GM21576 (cell line): Measurements from ENCODE around the gene FYCO1.

ENCODE experiments used
- ATAC-seq: cut with Tn5 transposase; IDR thresholded peaks from one replicate; pipeline ENCODE4 v1.9.1; 2021; ENCODE audit warnings: mild to moderate bottlenecking, moderate library complexity; ENCODE audit not compliant: unreplicated experiment

FYCO1 gene

GRCh38 chr3:45890405-45890804, 105.2 kb downstream of the FYCO1 start:
- ATAC-seq, result no peak

GRCh38 chr3:45889337-45889736, 106.3 kb downstream of the FYCO1 start:
- no peak for ATAC-seq

DNA sequence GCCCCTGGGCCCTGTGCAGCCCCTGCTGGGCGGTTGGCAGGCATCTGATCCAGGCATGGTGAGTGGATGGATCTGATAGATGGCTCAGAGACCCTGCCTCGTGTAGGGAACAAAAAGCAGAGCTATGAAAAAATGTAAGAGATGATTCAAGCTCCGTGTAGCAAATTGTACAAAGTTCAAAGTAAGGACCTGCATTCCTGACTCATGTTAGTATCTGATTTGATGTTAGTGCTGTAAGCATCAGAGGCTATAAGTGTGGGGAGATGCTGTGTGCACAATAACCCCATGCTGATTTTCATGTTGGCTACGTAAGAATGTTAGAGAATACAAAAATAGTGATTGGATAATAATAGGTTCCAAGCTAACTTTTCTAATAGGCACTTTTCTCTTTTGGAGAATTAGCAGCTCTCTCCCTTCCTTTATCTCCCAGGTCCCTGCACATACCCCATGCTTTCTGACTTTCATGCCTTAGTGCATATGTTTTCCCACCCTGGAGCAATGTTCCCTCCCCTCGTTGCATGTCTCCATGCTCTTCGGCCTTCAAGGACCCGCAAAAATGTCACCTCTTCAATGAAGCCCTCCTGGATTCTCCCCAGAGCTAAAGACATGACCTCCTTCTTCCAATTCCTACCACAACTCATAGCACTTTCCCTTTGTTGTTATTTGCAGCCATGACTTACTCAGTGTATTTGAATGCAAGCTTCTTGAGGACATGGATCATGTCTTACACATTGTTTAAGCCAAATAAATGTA, 107.7 kb downstream of the FYCO1 start:
- no peak for ATAC-seq

DNA sequence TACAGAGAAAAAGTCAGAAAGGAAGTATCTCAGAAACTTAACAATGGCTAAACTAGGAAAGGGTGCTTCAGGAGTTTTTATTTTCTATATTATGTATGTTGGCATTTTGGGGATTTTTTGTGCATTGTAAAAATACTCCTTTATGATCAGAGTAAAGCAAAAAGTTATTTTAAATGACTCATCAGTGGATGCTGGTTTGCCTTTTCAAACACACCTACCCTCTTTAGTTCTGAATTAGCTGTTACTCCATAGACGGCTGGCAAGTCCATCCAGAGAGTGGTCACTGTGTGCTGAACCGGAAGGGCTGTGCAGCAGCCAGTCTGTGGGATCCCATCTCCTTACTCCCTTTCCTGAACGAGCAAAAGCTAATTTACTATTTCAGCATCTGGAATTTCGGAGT, 108.3 kb downstream of the FYCO1 start:
- ATAC-seq, result no peak

DNA sequence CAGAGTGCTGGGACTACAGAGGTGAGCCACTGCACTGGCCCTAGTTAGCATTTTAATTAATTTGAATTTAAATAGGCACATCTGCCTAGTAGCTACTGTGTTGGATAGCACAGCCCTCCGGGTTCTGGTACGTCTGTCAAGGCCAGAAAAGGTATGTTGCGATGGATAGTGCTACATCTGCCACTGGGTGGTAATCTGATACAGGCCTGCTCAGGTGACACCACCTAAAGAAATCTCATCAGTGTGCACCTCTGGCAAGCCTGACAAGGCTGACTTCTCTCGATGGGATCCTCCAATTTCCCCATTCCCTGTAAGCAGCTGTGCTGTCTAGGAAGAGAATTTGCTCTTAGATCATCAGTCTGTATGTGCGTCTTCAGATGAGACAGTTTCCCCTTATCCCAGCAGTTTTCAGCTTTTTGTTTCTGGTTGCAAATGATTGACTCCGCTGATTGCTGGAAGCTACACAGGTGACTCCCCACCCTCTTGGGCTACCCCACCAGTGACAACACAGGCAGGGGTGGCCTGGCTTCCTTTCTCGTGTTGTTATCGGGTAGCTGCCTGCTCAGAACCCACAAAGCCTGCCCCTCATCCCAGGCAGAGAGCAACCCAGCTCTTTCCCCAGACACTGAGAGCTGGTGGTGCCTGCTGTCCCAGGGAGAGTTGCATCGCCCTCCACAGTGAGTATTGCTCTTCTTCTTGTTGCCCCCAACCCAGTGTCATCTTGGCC, 109.5 kb downstream of the FYCO1 start, which contains the start of gene CCR9:
TSS of gene CCR9 (plus strand) at position 565 of the 727 bp plus-strand sequence. CDS start 8,391 bp downstream, outside the sequence.
- no peak for ATAC-seq

DNA sequence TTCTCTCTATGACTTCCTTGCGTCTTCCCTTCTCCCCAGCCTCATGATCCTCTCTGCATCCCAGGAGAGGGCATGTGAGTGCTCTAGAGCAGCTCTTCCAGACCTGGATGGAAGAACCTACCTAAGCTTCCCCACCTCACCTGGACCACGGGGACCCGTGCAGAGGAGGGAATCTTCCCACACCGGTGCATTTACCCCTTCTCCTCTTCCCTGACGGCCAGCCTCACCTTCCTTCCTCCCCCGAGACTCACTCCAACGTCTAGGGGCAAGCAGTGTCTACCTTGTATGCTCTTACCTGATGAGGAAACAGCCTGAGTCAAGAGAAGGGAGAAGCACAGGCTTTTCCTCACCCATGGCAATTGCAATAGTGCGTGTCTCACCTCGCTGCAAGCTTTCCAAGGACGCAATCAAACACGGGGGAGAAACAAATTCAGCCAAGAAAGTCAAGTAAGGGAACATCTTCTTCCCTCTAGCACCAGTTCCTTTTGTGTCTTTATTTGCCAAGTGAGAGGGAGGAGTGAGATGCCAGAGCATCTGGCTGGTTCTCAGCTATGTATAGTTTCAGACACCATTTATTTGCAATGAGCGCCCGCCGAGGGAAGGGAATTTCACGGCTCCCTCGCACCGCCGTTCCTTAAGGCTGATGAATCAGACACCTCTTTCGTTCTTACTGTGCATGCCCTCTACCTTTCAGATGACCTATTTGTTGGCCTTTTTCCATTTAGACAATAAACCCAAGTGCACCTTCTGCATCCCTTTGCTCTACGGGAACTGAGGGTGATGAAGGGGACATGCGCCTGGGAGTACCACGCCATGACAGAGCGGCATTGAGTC, 111.0 kb downstream of the FYCO1 start:
- ATAC-seq, result no peak

GRCh38 chr3:45881078-45882022, 114.3 kb downstream of the FYCO1 start:
- ATAC-seq, result no peak

DNA sequence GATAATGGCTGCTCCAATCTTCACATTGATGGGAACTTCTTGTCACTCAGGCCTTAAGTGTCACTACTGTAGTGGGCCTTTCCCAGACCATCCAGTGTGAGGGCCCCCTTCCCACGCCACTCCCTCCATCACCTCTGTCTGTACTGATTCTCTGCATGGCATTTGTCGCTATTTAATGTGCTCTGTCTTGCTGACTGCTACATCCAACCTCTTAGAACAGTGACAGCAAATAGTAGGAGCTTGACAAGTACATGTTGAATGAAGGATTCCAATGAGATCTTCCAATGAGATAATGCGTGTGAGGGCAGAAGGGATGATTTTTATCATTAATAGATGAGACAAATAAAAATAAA, 114.9 kb downstream of the FYCO1 start:
- ATAC-seq, result no peak

- ATAC-seq, result no peak
Measured at GRCh38 chr3:45878124-45878523, 117.5 kb downstream of the FYCO1 start.

DNA sequence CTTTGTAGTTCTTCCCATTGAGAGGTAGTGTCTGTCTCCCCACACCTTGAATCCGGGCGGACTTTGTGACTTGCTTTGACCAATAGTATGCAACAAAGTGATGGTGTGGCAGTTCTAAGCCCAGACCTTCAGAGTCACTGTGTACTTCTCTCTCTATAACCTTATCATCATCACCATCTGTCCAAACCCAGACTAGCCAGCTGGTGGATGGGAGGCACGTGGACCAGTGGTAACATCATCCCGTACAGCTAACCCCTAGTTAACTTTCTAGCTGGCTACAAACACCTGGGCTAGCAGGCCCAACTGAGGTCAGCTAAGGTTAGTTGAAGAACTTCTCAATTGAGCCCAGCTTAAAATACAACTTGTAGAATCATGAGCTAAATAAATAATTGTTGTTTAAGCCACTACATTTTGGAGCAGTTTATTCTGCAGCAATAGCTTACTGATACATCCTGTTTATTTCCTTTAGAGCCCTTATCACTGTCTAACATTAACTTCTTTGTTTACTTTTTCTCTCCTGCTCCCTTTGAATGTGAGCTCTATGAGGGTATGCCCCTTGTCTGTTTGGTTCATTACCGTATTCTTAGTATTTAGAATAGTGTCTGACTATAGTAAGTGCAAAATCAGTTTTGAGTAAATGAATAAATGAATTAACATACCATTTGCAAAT, 120.8 kb downstream of the FYCO1 start:
- ATAC-seq, result no peak

DNA sequence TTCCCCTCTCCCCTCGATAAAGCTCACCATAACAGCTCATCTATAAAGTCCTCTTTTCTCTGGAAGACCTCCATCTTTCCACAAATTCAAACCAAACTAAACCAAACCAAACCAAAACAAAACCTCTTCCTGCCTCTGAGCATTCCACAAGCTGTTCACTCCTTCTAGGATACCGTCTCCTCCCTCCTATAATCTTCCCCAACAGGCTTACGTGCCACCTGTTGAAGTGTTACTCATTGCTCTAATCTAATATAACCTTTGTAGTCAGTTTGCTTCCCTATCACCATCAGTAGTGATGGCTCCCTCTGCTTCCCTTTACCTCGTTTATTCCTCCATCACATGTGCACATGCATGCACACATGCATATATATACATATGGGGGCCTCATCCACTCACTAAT, 122.0 kb downstream of the FYCO1 start:
- no peak for ATAC-seq

- no peak for ATAC-seq
Measured at GRCh38 chr3:45873036-45873435, 122.6 kb downstream of the FYCO1 start.

DNA sequence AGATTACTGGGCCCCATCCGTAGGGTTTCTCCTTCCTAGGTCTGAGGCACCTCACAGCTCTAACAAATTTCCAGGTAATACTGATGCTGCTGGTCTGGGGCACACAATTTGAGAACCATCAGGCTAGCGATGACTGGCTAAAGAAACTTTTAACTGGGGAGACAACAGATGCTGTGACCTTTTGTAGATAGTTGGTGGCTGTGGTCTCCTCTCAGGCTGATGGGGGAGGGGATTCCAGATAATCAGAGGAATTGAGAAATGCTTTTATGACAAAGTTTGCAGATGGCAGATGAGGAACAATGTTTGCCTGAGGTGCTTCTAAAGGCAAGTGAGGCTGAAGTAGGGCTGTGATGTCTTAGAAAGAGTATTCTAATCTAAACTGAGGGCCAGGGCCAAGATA, 123.1 kb downstream of the FYCO1 start:
- no peak for ATAC-seq

GRCh38 chr3:45871780-45872179, 123.8 kb downstream of the FYCO1 start:
- ATAC-seq, result no peak

DNA sequence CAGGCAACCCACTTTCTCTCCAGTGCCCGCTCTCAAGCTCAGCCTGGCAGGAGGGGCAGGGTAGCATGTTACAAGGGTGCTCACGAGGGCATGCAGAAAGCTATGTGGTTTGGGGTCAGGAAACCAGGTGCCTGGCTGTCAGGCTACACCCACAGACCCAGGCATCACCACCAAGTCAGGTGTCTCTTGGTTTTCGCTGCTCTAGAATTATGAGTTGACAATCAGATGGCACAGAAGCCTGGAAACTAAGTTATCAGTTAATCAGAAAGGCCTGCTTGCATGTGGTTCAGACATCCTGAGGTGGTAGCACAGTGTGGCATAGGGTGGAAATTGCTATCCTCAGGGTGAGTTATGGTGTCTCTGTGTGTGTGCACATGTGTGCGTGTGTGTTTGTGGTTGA, 125.5 kb downstream of the FYCO1 start:
- no peak for ATAC-seq

- no peak for ATAC-seq
Measured at GRCh38 chr3:45869638-45870037, 126.0 kb downstream of the FYCO1 start.

DNA sequence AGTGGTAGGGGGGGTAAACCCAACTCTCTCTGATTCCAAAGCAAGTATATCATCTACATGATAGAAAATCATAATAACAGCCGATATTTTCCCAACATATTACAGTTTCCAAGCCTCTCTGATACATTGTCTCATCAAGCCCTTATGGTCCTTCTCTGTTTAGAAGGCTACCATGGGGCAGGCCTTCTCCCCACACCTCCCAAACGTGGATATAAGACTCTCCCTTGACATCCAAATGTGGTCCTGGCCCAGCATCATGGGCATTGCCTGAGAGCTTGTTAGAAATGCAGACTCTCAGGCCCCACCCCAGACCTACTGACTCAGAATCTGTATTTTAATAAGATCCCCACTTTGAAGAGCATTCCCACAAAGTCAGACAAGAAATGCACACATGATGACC, 127.0 kb downstream of the FYCO1 start:
- no peak for ATAC-seq

DNA sequence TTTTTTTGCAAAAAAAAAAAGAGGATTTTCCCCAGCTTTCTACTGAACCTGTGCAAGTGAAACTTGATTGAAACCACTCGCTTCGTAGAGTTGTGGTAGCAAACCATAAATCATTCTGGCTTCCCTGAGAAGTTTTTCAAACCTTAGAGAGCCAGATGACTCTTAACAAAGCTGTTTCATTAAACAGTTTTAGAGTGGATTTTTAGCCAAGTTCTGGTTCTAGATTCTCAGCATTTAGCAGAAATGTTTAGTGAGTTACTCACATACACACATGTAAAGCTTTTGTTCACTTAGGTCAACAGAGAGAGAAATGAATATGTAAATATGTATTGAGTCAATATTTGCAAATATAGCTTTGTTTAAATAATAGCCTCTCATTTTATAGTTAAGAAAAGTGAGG, 127.4 kb downstream of the FYCO1 start:
- no peak for ATAC-seq
